Mucosa of descending colon (tissue), 3 donors: ENCODE data around the gene MRPS27. TPM values are rescaled to one million over a fixed set of nuclear protein-coding genes. Genes with fewer than 3 reads are reported as not detected.
"Not testable (repeated sequence)": the region's sequence is repeated elsewhere in the genome, so short reads cannot be mapped to it uniquely, and the experiment has no call there.

ENCODE experiments used
- ATAC-seq: fragments of 200-7000 bp; cut with Tn5 transposase; one replicate; pipeline ENCODE4 v1.9.1; 2020; ENCODE audit warnings: mild to moderate bottlenecking, moderate library complexity
- DNase-seq, 3 donors: peaks; one replicate each; pipeline ENCODE4 v3.0.0-alpha.2; 2020
- H3K36me3 ChIP-seq: fragments of 200-600 bp; one replicate; pipeline ENCODE4 v1.8.0; 2021; ENCODE audit warnings: low read depth, mild to moderate bottlenecking
- H3K4me1 ChIP-seq: fragments of 200-600 bp; one replicate; pipeline ENCODE4 v1.8.0; 2021; ENCODE audit warnings: low read depth, mild to moderate bottlenecking
- H3K4me3 ChIP-seq: fragments of 200-600 bp; one replicate; pipeline ENCODE4 v1.8.0; 2021; ENCODE audit warnings: mild to moderate bottlenecking
- H3K9me3 ChIP-seq: fragments of 200-600 bp; one replicate; pipeline ENCODE4 v1.8.0; 2021; ENCODE audit warnings: mild to moderate bottlenecking
- intact Hi-C, 2 donors: fragments of 100-400 bp; cut with DNase I in 1 of 2; cut with micrococcal nuclease in 1 of 2; formaldehyde crosslinking; loops; one replicate each; pipeline versions ENCODE4 v1.11.0 to v1.11.1; 2022; cut with DNase I, micrococcal nuclease
- total RNA-seq, 3 donors: library from RNA; stranded (reverse); fragmentation: NEBNext Ultra II Directional in 2 of 3; extraction: Animal tissue kit (Norgen Biotek cat#: 25700) in 2 of 3; gene quantifications; one replicate each; pipeline versions ENCODE4 v1.2.1 to v1.2.4, GENCODE V29; 2021 to 2023
- TF ChIP-seq, protein P1 (sequence below): fragments of 200-600 bp; IDR thresholded peaks from one replicate; pipeline ENCODE4 v1.8.0; 2022; ENCODE audit warnings: antibody characterized with exemption, mild to moderate bottlenecking
- donor health status: DM: no; HTN: no; CAD: no; lungs with moderate emphysema.
- donor health status: DM: no; HTN: no; CAD: no.
- donor health status: DM: no; HTN: yes; CAD: no.

Gene MRPS27
- total RNA-seq, 3 donors from 2014 or later: 32.7 to 40.3 (median 37.6) TPM

DNA sequence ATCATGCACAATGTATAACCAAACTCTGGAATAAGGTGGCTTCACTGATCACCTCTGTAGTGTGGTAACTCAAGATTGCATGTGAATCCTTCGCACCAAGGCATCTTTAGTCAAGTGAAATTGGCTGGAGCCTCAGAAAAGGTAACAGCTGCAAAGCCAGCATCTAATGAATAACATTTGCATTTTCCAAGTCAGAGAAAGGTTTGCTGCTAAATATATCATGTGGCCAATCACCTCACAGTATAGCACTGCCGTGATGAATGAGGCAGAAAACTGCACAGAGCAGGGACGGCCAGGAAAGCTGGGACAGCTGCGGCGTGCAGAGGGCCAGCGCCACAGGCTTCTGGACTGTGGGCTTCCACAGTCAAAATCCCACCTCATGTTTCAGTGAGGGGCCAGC is 18.5 kb downstream of the MRPS27 start:
- no peaks in the 10 kb centered on the region for H3K9me3 ChIP-seq
- intact Hi-C loops: loop anchor here (10.0 kb wide), 1 partner anchor 517 kb away; no protein-coding TSS in a partner anchor
- H3K36me3 ChIP-seq: no peaks in the 10 kb centered on the region
- H3K4me3 ChIP-seq: no peak overlapping the region
- no peaks in the 10 kb centered on the region for H3K4me1 ChIP-seq
- no peak for DNase-seq
- TF ChIP-seq, protein P1, sequence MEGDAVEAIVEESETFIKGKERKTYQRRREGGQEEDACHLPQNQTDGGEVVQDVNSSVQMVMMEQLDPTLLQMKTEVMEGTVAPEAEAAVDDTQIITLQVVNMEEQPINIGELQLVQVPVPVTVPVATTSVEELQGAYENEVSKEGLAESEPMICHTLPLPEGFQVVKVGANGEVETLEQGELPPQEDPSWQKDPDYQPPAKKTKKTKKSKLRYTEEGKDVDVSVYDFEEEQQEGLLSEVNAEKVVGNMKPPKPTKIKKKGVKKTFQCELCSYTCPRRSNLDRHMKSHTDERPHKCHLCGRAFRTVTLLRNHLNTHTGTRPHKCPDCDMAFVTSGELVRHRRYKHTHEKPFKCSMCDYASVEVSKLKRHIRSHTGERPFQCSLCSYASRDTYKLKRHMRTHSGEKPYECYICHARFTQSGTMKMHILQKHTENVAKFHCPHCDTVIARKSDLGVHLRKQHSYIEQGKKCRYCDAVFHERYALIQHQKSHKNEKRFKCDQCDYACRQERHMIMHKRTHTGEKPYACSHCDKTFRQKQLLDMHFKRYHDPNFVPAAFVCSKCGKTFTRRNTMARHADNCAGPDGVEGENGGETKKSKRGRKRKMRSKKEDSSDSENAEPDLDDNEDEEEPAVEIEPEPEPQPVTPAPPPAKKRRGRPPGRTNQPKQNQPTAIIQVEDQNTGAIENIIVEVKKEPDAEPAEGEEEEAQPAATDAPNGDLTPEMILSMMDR: no peak
- peak; percentile 26 for ATAC-seq

DNA sequence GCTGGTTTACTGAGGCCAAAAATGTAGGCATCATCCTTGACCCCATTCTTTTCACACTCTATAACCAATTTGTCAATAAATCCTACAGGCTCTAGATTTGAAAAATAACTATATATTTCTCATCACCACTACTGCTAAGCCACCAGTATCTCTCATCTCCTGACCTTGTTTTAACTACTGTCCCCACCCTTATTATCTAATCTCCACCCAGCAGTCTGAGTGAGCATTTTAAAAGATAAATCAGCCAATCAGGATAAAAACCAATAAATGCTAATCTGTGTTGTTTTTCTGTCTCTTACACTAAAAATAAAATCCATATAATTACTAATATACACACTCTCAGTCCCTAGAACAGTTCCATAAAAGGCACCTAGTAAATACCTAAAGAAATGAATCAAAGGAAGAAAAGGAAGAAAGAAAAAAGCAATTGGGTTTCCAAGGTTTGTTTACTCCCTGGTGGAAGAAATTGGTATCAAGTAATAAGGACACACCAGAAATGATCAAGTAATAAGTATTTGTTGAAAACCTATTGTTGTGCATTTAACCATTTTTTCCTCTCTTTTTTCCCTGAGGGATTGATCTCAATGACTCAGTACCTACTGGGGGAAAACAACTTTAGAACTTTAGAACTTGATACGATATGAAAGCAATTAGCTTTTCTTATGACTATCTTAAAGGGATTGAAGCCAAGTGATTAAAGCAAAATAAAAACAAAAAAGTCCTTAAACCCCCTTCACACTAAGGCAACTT is 19.3 kb downstream of the MRPS27 start:
- Histone ChIP-seq H3K4me1 (no peaks in the 10 kb centered on the region), H3K4me3 (no peak overlapping the region), H3K9me3 (no peaks in the 10 kb centered on the region), H3K36me3 (no peaks in the 10 kb centered on the region)
- DNase-seq: no peak
- no peak for ATAC-seq
- TF ChIP-seq, protein P1: no peak
- intact Hi-C loops: loop anchor here (10.0 kb wide), 1 partner anchor 516 kb away; no protein-coding TSS in a partner anchor

DNA sequence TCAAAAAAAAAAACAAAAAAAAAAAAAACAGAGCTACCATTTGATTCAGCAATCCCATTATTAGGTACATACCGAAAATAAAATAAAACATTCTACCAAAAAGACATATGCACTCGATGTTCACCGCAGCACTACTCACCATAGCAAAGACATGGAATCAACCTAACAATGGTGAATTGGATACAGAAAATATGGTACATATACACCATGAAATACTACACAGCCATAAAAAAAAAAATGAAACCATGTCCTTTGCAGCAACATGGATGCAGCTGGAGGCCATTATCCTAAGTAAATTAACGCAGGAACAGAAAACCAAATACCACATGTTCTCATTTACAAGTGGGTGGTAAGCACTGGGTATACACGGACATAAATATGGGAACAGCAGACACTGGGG is 21.3 kb downstream of the MRPS27 start:
- TF ChIP-seq, protein P1: no peak
- intact Hi-C loops: no loop called here
- H3K36me3 ChIP-seq: no peaks in the 10 kb centered on the region
- H3K9me3 ChIP-seq: no peaks in the 10 kb centered on the region
- DNase-seq: no peak
- no peak overlapping the region for H3K4me3 ChIP-seq
- no peaks in the 10 kb centered on the region for H3K4me1 ChIP-seq
- ATAC-seq: no peak

DNA sequence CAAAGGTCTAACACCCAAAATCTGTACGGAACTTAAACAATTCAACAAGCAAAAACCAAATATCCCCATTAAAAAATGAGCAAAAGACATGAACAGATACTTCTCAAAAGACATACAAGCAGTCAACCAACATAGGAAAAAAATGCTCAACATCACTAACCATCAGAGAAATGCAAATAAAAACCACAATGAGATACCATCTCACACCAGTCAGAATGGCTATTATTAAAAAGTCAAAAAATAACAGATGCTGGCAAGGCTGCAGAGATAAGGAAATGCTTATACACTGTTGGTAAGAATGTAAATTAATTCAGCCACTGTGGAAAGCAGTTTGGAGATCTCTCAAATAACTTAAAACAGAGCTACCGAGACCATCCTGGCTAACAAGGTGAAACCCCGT is 21.9 kb downstream of the MRPS27 start:
- H3K36me3 ChIP-seq, H3K4me1 ChIP-seq, intact Hi-C loops, DNase-seq, ATAC-seq, H3K9me3 ChIP-seq, H3K4me3 ChIP-seq: not testable (repeated sequence)

DNA sequence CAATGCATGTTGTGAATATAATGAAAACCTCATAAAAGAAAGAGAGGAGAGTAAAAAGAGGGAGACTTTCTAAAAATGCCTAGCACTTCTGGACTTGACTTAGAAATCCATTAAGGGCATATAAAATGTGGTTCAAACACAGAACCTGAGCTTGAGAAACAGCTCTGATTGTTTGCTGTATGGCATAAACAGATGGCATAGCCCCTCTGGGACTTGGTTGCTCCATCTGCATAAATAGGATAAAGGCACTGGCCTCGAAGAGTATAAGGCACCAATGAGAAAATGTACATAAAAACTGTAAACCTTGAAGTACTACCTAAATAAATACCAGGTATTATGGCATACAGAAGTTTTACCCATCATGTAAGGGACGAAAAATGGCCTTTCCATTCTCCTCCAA is 23.8 kb downstream of the MRPS27 start:
- no peak for ATAC-seq
- Histone ChIP-seq H3K36me3 (no peaks in the 10 kb centered on the region), H3K9me3 (no peaks in the 10 kb centered on the region), H3K4me1 (no peaks in the 10 kb centered on the region), H3K4me3 (no peak overlapping the region)
- DNase-seq: no peak
- intact Hi-C loops: no loop called here
- TF ChIP-seq, protein P1: no peak

DNA sequence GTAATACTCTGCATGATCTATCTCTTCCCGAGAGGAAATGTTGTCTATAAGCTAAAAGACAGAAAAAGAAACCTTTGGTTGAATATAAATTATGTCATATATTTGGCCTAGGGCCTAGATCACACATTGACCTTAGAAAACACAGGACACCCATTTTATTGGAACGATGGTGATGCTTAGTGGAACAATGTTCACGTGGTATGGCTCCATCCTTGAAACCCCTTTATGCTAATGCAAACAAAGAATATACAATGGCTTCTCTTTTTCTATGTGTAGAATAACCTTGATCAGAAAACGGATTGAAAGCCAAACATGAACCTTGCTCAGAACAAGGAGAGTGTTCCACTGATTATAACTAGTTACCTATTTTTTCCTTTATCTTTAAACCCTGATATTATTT is 24.5 kb downstream of the MRPS27 start:
- intact Hi-C loops: no loop called here
- no peaks in the 10 kb centered on the region for H3K36me3 ChIP-seq
- DNase-seq (no peak), ATAC-seq (no peak)
- H3K4me3 ChIP-seq: no peak overlapping the region
- TF ChIP-seq, protein P1: no peak
- no peaks in the 10 kb centered on the region for H3K4me1 ChIP-seq
- no peaks in the 10 kb centered on the region for H3K9me3 ChIP-seq
